Renal cortex interstitium (tissue), 11 donors: Measurements from ENCODE around the gene PRICKLE1. TPM values are rescaled to one million over a fixed set of nuclear protein-coding genes. Genes with fewer than 3 reads are reported as not detected.

Source experiments
- DNase-seq, 11 donors: peaks; one replicate each; pipeline ENCODE4 v3.0.0-alpha.2; 2013; ENCODE audit warnings: low read depth in 9 of 11, low spot score in 4 of 11; ENCODE audit errors: extremely low read depth in 1 of 11
- polyA plus RNA-seq, 3 donors: library from polyadenylated mRNA; unstranded; fragments of 120-200 nt; gene quantifications; one replicate each; pipeline ENCODE4 v1.2.1, GENCODE V29; 2013; ENCODE audit not compliant: insufficient read length in 3 of 3

The PRICKLE1 gene
- polyA plus RNA-seq, 3 donors, result 45.4 to 51.0 (median 47.2) TPM

DNA sequence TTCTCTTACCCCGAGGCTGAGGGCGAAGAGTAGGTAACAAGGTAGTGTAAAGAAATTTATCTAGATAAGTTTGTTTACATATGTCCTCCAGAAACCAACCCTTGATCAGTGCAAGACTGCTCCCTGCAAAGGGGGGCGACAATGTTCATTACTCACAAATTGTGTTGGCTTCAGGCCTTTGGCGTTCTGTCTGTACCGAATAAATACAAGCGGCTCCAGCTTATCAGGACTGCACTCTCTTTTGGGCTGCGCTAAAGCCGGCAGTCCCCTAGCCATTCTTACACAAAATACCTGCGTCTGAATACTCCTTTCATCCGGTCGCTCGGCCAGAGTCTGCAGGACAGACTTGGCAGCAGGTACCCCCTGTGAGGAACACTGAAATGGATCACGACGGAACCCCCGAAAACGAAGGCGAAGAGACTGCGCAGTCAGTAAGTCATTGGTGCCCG, 147.2 kb downstream of the PRICKLE1 start:
- no peak for DNase-seq

DNA sequence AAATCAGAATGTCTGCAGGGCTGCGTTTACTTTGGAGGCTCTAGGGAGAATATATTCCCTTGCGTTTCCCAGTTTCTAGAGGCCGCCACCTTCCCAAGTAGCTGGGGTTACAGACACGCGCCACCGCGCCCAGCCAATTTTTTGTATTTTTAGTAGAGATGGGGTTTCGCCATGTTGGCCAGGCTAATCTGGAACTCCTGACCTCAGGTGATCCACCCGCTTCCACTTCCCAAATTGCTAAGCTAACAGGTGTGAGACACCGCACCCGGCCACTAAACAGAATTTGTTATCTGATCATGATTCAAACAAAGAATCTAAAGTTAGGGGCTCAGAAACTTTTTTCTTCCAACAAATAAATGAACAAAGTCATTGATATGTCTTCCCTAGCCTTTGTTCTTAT, 148.9 kb downstream of the PRICKLE1 start:
- no peak for DNase-seq

DNA sequence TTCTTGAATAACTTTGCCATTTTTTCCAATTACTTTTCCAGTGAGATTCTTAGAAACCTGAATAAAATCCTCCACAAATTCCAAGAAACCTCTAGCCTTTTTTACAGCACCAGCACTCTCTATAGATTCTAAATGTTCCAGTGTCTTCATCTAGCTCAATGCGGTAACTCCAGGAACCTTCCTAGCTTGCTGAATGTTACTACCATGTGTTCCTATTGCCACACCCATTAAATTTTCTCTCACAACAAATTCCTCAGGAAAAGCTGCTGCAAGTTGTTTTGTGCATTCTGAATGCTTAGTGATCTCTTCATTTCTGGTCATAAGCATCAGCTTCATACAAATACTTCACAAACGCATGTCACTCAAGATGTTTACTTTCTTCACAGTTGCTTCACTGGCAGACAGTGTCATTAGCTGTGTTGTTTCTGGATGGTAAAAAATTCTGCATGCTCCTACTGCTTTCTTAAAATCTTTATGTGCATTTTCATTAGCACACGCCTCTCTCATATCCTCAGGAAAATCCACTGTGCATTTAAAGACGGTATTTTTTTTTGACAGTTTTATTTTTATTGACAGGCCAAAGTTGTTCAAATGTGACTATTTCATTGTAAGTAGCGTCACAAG, 156.9 kb downstream of the PRICKLE1 start:
- DNase-seq, result no peak

DNA sequence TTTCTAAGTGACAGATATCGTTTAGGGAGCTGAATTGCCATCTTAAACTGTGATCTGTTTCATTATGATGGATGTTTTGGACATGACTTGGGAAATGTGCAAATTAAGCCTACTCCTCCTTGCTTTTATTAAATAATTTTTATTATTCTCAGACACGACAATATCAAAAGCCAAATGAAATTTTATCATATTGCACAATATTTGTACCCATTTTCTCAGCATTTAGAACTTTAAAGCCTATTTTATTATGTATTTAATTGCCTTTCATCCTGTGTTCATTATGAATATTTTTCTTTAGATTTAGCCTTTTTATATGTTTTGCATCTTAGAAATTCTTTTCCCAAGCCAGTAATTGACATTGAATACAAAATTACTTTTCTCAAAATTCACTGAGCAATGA, 160.7 kb downstream of the PRICKLE1 start:
- no peak for DNase-seq

DNA sequence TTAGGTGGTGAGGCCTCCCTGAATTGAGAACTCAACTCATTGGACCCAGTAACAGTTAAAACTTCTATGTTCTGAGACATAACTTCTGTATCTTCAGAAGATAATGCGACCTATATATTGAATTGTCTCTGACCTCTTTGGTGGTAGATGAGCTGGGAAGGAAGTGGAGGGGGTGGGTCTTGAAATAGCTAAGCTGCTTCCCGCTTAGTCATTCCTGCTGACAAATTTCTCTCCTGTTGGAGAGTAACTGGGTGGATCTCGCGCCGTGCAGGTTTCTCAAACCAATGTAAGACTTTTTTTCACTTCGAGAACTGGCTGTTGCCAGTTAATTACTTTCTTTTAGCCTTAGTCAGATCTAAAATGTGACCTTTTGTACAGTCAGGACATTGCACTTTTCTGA, 162.8 kb downstream of the PRICKLE1 start:
- DNase-seq, result no peak

DNA sequence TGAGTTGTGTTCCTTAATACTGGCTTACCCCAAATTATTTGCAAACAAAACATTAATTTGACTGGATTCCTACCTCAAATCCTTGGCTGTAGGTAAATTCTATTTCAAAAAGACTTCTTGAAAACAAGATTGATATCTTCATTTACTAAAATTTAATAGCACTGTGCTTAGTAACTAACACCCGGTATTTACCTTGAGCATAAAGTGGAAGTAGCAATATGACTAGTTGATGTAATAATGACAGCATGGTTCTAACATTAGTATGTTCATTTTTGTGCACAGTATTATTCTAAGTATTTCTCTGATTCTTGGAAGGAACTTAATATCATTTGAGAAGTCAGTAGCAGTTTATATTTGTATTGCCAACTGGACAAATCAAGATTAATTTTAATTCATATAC, 166.8 kb downstream of the PRICKLE1 start:
- no peak for DNase-seq

DNA sequence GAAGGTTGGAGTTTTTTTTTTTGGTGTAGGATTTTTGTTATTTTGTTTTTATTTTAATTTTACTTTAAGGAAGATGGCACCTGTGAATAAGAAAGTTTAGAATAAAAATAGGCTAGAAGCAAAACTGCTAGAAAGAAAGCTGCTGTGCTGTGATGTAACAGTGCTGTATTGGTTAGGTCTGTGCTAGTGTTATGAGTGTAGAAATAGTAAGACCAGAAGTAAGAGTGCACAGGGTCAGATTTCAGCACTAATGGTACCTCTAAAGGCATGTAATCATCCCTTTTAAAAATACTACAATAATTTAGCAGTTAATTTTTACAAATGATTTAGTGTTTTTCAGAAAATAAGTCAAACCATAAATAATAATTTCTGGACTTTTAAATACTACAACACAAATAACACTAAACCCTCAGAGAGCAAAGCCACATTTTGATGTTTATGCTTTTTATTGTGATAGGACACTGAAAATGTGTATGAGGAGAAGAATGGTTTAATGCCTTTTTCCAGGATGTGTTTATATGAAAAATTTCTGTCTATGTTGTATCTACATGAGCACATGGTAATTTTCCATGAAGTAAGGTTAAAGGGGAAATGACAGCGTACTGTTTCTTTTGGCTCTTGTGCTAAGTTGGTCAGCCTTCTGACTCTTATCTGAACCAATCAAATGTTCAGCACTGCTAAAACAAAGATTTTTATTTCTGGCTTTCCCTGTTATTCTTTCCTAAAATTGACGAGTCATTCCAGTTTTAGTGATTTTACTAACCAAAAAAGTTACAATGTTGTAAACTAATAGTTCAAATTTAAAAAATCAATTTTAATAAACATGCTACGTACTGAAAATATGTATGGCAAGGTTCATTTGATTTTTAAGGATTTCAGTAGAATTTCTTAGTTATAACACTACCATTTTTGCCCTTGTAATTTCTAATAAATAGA, 167.4 kb downstream of the PRICKLE1 start:
- DNase-seq, result peak in 10 of 11 donors; percentile 28 to 60 (median 42)

DNA sequence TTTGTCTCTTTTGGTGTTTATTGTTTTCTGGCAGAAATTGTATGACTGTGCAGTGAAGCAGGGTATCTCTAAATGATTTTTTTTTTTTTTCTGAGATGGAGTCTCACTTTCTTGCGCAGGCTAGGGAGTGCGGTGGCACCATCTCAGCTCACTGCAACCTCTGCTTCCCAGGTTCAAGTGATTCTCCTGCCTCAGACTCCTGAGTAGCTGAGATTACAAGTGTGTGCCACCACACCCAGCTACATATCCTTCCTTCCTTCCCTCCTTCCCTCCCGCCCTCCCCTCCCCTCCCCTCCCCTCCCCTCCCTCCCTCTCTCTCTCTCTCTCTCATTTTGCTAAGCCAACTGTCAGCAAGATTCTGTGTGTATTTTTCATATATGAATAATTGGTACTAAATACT, 169.2 kb downstream of the PRICKLE1 start:
- no peak for DNase-seq

DNA sequence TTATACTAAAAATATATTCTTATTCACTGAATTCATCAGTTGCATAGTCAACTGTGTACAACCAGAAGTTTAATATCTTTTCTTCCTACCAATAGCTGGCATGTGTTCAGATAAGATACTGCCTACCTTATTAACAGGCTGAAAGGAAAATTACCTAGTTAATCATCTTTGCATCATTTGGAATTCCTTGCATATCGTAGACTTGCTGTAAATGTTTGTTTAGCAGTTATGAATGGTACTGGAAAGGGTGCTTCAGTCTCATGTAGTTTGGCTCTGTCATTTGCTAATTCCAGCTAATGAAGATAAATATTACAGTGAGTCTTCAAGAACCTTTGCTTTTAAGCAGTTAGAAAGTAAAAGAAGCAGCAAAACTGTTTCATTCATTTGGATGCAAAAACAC, 179.2 kb downstream of the PRICKLE1 start:
- DNase-seq, result no peak

DNA sequence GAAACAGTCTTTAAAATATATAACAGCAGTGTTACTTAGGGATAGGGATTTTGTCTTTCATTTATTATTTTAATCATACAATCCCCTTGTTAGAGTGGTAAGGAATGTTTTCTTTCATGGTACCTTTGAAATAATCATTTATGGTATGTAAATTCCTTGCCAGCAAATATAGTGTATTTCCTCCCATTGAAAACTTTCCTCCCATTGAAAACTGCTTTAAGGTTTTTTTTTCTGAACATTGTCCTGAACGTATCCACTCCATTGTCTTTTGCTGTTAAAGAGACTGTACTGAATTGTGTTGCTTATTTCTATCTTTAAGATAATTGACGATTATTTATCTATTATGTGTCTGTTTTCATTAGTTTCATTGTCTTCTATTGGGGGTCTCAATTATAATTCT, 180.1 kb downstream of the PRICKLE1 start:
- no peak for DNase-seq

DNA sequence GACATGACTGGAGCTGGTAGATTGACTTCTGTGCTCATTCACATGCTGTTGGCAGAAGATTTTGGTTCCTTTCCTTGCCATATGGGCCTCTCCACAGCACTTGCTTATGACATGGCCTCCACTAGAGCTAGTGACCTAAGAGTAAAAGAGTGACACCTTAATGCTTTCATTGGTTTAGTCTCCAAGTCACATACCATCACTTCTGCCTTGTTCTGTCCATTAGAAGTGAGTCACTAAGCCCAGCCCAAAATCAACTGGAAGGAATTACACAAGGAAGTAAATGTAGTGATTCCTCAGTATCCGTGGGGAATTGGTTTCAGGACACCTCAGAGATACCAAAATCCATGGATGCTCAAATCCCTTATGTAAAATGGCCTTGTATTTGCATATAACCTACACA, 182.2 kb downstream of the PRICKLE1 start:
- DNase-seq, result no peak
